ENCODE results near the gene IFNGR1. TPM values are rescaled to one million over a fixed set of nuclear protein-coding genes. Genes with fewer than 3 reads are reported as not detected.

IFNGR1 gene
- total and polyA plus RNA-seq, 10 of the 15 experiments (the other 5 are each of a cell fraction or from before 2014, with no cell fraction given), result 89.0 to 296 (median 138) TPM

- TF ChIP-seq CUX1 (IDR thresholded peaks at IDR 0.05; ENCODE audit: insufficient replicate concordance, low read depth, low read length), result no peak
- TF ChIP-seq POLR2A (IDR thresholded peaks at IDR 0.05; ENCODE audit: low read depth, low read length), result peak; percentile 75; the same call in 1 of the 2 replicates
- TF ChIP-seq MTA3 (IDR thresholded peaks at IDR 0.05; ENCODE audit: borderline replicate concordance, low read length), result peak; percentile 27; the same call in 1 of the 2 replicates
- peak; percentile 92 for TF ChIP-seq MLLT1 (IDR thresholded peaks at IDR 0.05)
- peak; percentile 51 for TF ChIP-seq ATF7 (IDR thresholded peaks at IDR 0.05; ENCODE audit: low read depth)
These were observed 2.2 kb downstream of the IFNGR1 start (continued) for GRCh38 chr6:137216875-137217553.

Measured in GM12878 (cell line).